ENCODE data around the gene OR8I2. TPM values are rescaled to one million over a fixed set of nuclear protein-coding genes. Genes with fewer than 3 reads are reported as not detected.
"Not testable (repeated sequence)": the region's sequence is repeated elsewhere in the genome, so short reads cannot be mapped to it uniquely, and the experiment has no call there.

OR8I2 gene
- total RNA-seq: not detected
- polyA plus RNA-seq (ENCODE audit: insufficient read depth in 1 of 8, insufficient read length in 8 of 8, low replicate concordance in 1 of 8): not detected
- long read RNA-seq, donor 1: 0 reads
- long read RNA-seq, donor 2: 0 reads
- long read RNA-seq, donor 3: 0 reads
- long read RNA-seq, donor 4: 0 reads
- long read RNA-seq, donor 5: 0 reads
- long read RNA-seq, donor 6: 0 reads
- long read RNA-seq, donor 7: 0 reads
- long read RNA-seq, donor 8: 0 reads
- long read RNA-seq, donor 9: 0 reads
- long read RNA-seq, donor 10, partial matches to known transcripts: 0 of 1 reads
- long read RNA-seq, donor 10, other reads (novel, unspliced or antisense): 0 of 1 reads
- long read RNA-seq, donor 11: 0 reads

DNA sequence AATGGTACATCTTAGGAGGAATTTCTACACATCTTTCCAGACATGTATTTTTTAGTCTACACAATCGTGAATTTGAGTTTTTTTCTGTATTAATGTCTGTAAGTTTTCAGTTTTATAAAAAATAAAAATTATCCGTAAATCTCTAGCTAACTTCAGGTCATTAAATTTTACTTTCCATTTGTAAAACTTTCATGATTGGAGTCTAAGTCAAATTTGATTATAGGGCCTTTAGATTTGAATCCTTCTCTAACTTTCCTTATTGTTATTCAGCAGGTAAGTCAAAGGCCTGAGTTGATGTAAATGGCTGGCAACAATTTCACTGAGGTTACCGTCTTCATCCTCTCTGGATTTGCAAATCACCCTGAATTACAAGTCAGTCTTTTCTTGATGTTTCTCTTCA lies at the start of gene OR8I2:
Gene OR8I2, plus strand, starts transcription at position 301 of the 400 bp plus-strand sequence. Its CDS starts 0 bp downstream, at position 301.
- Histone ChIP-seq H3K4me3 (ENCODE audit: low read length) (no peak within 1 kb of the TSS), H3K36me3 (ENCODE audit: control insufficient read depth, insufficient read depth, low read length) (no peaks in the 10 kb centered on the region), H3K27me3 (ENCODE audit: control insufficient read depth, insufficient read depth, low read length) (no peaks in the 10 kb centered on the region), H3K27ac (ENCODE audit: low read length) (no peak within 1 kb of the TSS), H3K9me3 (replicated peaks; ENCODE audit: control insufficient read depth, low read depth, low read length) (no peaks in the 10 kb centered on the region), H3K4me1 (ENCODE audit: control insufficient read depth, insufficient read depth, low read length) (no peaks in the 10 kb centered on the region)
- no CpG with 5 or more reads among the region's 3 CpGs for WGBS (ENCODE audit: insufficient coverage)
- DNase-seq: no peak

DNA sequence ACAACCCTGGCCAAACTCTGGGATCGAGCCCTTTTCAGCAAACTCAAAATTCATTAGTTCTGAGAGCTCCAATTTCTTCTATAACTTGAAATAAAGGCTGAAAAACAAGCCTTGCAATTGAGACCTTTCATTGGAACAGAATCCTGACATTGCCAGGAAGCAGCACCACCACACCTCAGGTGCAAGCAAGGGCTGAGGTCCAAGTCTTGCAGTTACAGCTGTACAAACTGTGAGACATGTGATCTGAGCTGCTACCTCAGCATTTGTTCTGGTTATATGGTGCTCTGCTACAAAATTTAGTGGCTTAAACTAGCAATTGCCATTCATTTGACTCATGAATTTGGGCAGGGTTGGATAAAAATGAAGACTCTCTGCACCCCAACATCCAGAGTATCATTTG lies 47.6 kb upstream of the OR8I2 start:
- DNase-seq: no peak
- Histone ChIP-seq H3K36me3 (ENCODE audit: control insufficient read depth, insufficient read depth, low read length) (no peaks in the 10 kb centered on the region), H3K4me1 (ENCODE audit: control insufficient read depth, insufficient read depth, low read length) (no peaks in the 10 kb centered on the region), H3K9me3 (replicated peaks; ENCODE audit: control insufficient read depth, low read depth, low read length) (peaks cover 31% of the 10 kb centered on the region), H3K27me3 (ENCODE audit: control insufficient read depth, insufficient read depth, low read length) (no peaks in the 10 kb centered on the region), H3K27ac (ENCODE audit: low read length) (no peak overlapping the region), H3K4me3 (ENCODE audit: low read length) (no peak overlapping the region)
- no CpG with 5 or more reads among the region's 1 CpG for WGBS (ENCODE audit: insufficient coverage)

DNA sequence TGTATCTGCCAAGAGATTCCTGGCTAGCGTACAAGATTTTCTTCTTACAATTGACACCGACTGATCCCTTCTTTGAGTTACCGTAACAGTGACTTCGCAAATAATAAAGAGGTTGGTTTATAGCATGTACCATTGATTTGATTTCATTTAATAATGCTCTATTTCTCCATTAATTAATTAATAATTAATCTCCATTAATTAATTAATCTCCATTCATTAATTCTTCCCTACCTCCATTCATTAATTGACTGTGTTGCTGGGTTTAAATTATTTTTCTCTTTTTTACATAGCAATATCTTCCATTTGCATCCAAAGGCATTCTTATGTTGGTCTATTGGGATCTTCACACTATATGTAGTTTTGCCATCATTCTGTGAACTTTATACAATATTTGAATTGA lies 44.6 kb upstream of the OR8I2 start:
- no peaks in the 10 kb centered on the region for H3K27me3 ChIP-seq (ENCODE audit: control insufficient read depth, insufficient read depth, low read length)
- WGBS (ENCODE audit: insufficient coverage): no CpG with 5 or more reads among the region's 4 CpGs
- peaks cover 14% of the 10 kb centered on the region for H3K9me3 ChIP-seq (replicated peaks; ENCODE audit: control insufficient read depth, low read depth, low read length)
- no peak overlapping the region for H3K27ac ChIP-seq (ENCODE audit: low read length)
- no peaks in the 10 kb centered on the region for H3K4me1 ChIP-seq (ENCODE audit: control insufficient read depth, insufficient read depth, low read length)
- no peak overlapping the region for H3K4me3 ChIP-seq (ENCODE audit: low read length)
- no peaks in the 10 kb centered on the region for H3K36me3 ChIP-seq (ENCODE audit: control insufficient read depth, insufficient read depth, low read length)
- DNase-seq: no peak

DNA sequence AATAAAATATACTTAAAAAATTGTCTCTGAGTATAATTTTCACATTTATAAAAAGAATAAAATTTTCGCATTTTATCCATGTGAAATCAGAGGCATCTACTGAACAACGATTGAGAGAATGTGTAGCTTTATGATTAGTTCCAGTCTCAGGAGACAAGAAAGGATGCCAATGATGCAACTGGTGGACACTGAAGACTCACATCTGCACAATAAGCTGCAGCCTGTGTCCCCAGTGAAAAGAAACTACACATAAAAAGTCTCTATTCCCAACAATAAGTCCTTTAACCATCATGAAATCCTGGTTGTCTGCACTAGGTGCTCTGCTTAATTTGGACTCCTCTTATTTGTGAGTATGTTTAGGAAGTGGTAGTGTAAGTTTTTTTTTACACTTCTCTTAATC lies 43.6 kb upstream of the OR8I2 start:
- Histone ChIP-seq H3K36me3 (ENCODE audit: control insufficient read depth, insufficient read depth, low read length) (no peaks in the 10 kb centered on the region), H3K27ac (ENCODE audit: low read length) (no peak overlapping the region), H3K27me3 (ENCODE audit: control insufficient read depth, insufficient read depth, low read length) (no peaks in the 10 kb centered on the region), H3K4me1 (ENCODE audit: control insufficient read depth, insufficient read depth, low read length) (no peaks in the 10 kb centered on the region), H3K9me3 (replicated peaks; ENCODE audit: control insufficient read depth, low read depth, low read length) (peaks cover 12% of the 10 kb centered on the region), H3K4me3 (ENCODE audit: low read length) (no peak overlapping the region)
- peak; percentile 0 for DNase-seq
- no CpG with 5 or more reads among the region's 2 CpGs for WGBS (ENCODE audit: insufficient coverage)

DNA sequence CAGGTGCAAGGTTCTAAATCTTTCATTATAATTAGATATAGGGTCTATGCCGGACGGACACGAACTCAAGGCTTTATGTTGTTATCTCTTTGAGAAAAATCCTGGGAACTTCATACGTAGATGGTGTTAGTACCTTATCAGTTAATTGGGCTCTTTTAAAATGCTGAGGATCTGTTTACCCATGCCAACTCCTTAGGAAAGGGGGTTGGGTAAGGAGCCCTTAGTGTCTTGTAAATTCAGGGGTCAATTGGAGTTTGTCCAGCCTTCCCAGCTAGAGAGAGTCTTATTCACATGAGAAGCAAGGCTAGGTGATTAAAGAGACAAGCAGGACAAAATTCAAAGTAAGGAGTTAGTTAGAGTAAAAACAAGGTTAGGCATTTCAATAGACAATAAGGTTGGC lies 36.7 kb upstream of the OR8I2 start:
- H3K36me3 ChIP-seq (ENCODE audit: control insufficient read depth, insufficient read depth, low read length); H3K4me3 ChIP-seq (ENCODE audit: low read length); H3K27ac ChIP-seq (ENCODE audit: low read length); DNase-seq; H3K9me3 ChIP-seq (replicated peaks; ENCODE audit: control insufficient read depth, low read depth, low read length); H3K27me3 ChIP-seq (ENCODE audit: control insufficient read depth, insufficient read depth, low read length); H3K4me1 ChIP-seq (ENCODE audit: control insufficient read depth, insufficient read depth, low read length): not testable (repeated sequence)
- no CpG with 5 or more reads among the region's 4 CpGs for WGBS (ENCODE audit: insufficient coverage)

DNA sequence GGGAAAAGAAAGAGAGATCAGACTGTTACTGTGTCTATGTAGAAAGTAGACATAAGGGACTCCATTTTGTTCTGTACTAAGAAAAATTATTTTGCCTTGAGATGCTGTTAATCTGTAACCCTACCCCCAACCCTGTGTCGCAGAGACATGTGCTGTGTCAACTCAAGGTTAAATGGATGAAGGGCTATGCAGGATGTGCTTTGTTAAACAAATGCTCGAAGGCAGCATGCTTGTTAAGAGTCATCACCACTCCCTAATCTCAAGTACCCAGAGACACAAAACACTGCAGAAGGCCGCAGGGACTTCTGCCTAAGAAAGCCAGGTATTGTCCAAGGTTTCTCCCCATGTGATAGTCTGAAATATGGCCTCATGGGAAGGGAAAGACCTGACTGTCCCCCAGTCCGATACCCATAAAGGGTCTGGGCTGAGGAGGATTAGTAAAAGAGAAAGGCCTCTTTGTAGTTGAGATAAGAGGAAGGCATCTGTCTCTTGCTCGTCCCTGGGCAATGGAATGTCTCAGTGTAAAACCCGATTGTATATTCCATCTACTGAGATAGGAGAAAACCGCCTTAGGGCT lies 35.4 kb upstream of the OR8I2 start:
- not testable (repeated sequence) for DNase-seq; H3K4me3 ChIP-seq (ENCODE audit: low read length); H3K27me3 ChIP-seq (ENCODE audit: control insufficient read depth, insufficient read depth, low read length); H3K36me3 ChIP-seq (ENCODE audit: control insufficient read depth, insufficient read depth, low read length); H3K4me1 ChIP-seq (ENCODE audit: control insufficient read depth, insufficient read depth, low read length); H3K27ac ChIP-seq (ENCODE audit: low read length); H3K9me3 ChIP-seq (replicated peaks; ENCODE audit: control insufficient read depth, low read depth, low read length)
- no CpG with 5 or more reads among the region's 7 CpGs for WGBS (ENCODE audit: insufficient coverage)

DNA sequence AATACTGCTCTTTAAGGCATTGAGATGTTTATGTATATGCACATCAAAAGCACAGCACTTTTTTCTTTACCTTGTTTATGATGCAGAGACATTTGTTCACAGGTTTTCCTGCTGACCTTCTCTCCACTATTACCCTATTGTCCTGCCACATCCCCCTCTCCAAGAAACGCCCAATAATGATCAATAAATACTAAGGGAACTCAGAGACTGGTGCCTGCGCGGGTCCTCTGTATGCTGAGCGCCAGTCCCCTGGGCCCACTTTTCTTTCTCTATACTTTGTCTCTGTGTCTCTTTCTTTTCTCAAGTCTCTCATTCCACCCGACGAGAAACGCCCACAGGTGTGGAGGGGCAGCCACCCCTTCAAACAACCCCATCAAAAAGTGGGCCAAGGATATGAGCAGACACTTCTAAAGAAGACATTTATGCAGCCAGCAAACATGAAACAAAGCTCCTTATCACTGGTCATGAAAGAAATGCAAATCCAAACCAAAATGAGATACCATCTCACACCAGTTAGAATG lies 34.8 kb upstream of the OR8I2 start:
- not testable (repeated sequence) for H3K27me3 ChIP-seq (ENCODE audit: control insufficient read depth, insufficient read depth, low read length); H3K36me3 ChIP-seq (ENCODE audit: control insufficient read depth, insufficient read depth, low read length); H3K27ac ChIP-seq (ENCODE audit: low read length); H3K4me1 ChIP-seq (ENCODE audit: control insufficient read depth, insufficient read depth, low read length); H3K9me3 ChIP-seq (replicated peaks; ENCODE audit: control insufficient read depth, low read depth, low read length); H3K4me3 ChIP-seq (ENCODE audit: low read length); DNase-seq
- 74% methylated on average over 7 of the region's 7 CpGs for WGBS (ENCODE audit: insufficient coverage)

DNA sequence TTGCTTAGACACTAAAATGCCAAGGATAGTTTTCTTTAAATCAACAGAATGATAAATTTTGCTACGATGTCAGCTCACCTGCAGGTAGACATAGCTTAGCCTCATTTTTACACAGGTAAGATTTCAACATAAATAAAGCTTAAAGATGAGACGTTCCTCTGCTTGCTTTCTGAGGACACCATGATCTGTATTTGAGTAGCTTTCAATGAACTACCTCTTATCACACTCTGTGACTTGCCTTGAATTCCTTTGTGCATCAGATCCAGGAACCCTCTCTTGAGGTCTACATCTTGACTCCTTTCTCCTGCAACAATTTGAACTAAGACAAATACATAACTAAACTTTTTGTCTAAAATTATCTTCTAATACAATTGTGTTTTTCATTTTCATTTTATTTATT lies 26.1 kb upstream of the OR8I2 start:
- no peaks in the 10 kb centered on the region for H3K4me1 ChIP-seq (ENCODE audit: control insufficient read depth, insufficient read depth, low read length)
- H3K27ac ChIP-seq (ENCODE audit: low read length): no peak overlapping the region
- peaks cover 9% of the 10 kb centered on the region for H3K9me3 ChIP-seq (replicated peaks; ENCODE audit: control insufficient read depth, low read depth, low read length)
- H3K36me3 ChIP-seq (ENCODE audit: control insufficient read depth, insufficient read depth, low read length): no peaks in the 10 kb centered on the region
- no peaks in the 10 kb centered on the region for H3K27me3 ChIP-seq (ENCODE audit: control insufficient read depth, insufficient read depth, low read length)
- no peak overlapping the region for H3K4me3 ChIP-seq (ENCODE audit: low read length)
- no peak for DNase-seq
- 38% methylated on average over 1 of the region's 2 CpGs for WGBS (ENCODE audit: insufficient coverage)

DNA sequence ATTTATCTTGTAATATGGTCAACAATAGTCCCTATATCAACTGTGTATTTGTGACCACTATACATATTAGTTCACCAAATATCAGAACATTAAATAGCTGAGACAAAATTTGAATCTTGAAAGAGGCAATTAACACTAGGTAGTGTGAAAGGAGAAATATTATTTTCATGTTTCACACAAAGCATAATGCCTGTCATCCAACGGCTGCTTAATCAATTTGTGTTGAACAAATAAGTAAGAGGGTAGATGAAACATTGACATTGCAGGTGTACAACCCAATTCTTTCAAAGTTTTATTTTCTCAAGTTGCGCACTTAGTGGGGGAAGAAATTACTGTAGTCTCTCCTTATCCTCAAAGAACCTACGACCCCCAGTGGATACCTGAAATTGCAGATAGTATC lies 3.4 kb upstream of the OR8I2 start:
- Histone ChIP-seq H3K27ac (ENCODE audit: low read length) (no peak overlapping the region), H3K4me3 (ENCODE audit: low read length) (no peak overlapping the region), H3K27me3 (ENCODE audit: control insufficient read depth, insufficient read depth, low read length) (no peaks in the 10 kb centered on the region), H3K36me3 (ENCODE audit: control insufficient read depth, insufficient read depth, low read length) (no peaks in the 10 kb centered on the region), H3K9me3 (replicated peaks; ENCODE audit: control insufficient read depth, low read depth, low read length) (no peaks in the 10 kb centered on the region), H3K4me1 (ENCODE audit: control insufficient read depth, insufficient read depth, low read length) (no peaks in the 10 kb centered on the region)
- no peak for DNase-seq
- WGBS (ENCODE audit: insufficient coverage): no CpG with 5 or more reads among the region's 3 CpGs

DNA sequence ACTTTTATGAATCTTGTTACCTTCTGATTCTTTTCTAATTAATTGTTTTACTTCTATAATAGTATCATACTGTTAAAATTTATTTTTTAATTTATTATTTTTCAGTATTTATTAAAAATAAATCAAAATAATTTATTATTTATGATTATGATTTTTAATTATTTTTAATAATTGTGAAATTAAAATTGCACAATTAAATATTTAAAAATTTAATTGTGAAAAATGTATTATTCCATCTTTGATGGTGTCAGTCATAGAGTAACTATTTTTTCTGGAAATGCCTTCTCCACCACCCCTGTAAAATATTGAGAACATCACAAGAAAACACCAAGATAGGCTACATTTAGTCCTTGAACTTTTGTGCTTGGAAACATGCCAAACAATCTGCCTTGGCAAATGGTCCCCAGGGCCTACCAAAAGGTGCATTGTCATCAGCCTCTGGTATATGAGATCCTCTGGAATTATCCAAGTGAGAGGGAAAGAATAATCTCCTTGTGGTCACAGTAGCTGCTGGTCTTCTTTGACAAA lies 10.2 kb downstream of the OR8I2 start, which contains the start of gene OR8H2:
Gene OR8H2, plus strand, starts transcription at position 478 of the 528 bp plus-strand sequence. CDS start 1,356 bp downstream, outside the sequence.
- no peak for DNase-seq
- Histone ChIP-seq H3K36me3 (ENCODE audit: control insufficient read depth, insufficient read depth, low read length) (no peaks in the 10 kb centered on the region), H3K9me3 (replicated peaks; ENCODE audit: control insufficient read depth, low read depth, low read length) (peaks cover 3% of the 10 kb centered on the region)

More for the DNA sequence above, 10.2 kb downstream of the OR8I2 start, which contains the start of gene OR8H2:
- Histone ChIP-seq H3K4me1 (ENCODE audit: control insufficient read depth, insufficient read depth, low read length) (no peaks in the 10 kb centered on the region), H3K27ac (ENCODE audit: low read length) (no peak within 1 kb of the TSS), H3K4me3 (ENCODE audit: low read length) (no peak within 1 kb of the TSS), H3K27me3 (ENCODE audit: control insufficient read depth, insufficient read depth, low read length) (no peaks in the 10 kb centered on the region)

Measured in muscle of leg (tissue), 16 donors.